Measurements from ENCODE around the gene UVSSA.

GRCh38 chr4:1421657-1422056, 74.6 kb downstream of the UVSSA start:
- no peak for TF ChIP-seq CTCF (conservative IDR thresholded peaks at IDR 0.05 in 1 of 2, IDR thresholded peaks at IDR 0.05 in 1 of 2; ENCODE audit: low read depth in 1 of 2, low read length in 2 of 2)
- TF ChIP-seq EZH2 (IDR thresholded peaks at IDR 0.05; ENCODE audit: low read length, missing control alignments): no peak

Measured in fibroblast of lung (primary cell).